Aorta (tissue), 5 donors: ENCODE data around the gene HK1. TPM values are rescaled to one million over a fixed set of nuclear protein-coding genes. Genes with fewer than 3 reads are reported as not detected.

Experiments
- ATAC-seq: fragments of 200-7000 bp; cut with Tn5 transposase; one replicate; pipeline ENCODE4 v1.9.1; 2022; ENCODE audit warnings: moderate library complexity; ENCODE audit not compliant: low FRiP score
- DNase-seq, 2 donors: peaks; one replicate each; pipeline ENCODE4 v3.0.0-alpha.2; 2020
- H3K27ac ChIP-seq, 2 donors: one replicate each; pipeline ENCODE4 v1.5.1; 2013; ENCODE audit warnings: low read length in 2 of 2, mild to moderate bottlenecking in 2 of 2, moderate library complexity in 2 of 2, control low read depth in 1 of 2, inconsistent platforms in 1 of 2, low read depth in 1 of 2
- H3K27me3 ChIP-seq, 2 donors: one replicate each; pipeline ENCODE4 v1.6.1; 2013; ENCODE audit warnings: control low read depth in 1 of 2, low read length in 1 of 2, mild to moderate bottlenecking in 1 of 2, moderate library complexity in 1 of 2; ENCODE audit not compliant: insufficient read depth in 2 of 2, control insufficient read depth in 1 of 2
- H3K36me3 ChIP-seq, 2 donors: one replicate each; pipeline ENCODE4 v1.6.1; 2013; ENCODE audit warnings: control low read depth in 1 of 2, low read length in 1 of 2, mild to moderate bottlenecking in 1 of 2; ENCODE audit not compliant: insufficient read depth in 2 of 2, control insufficient read depth in 1 of 2
- H3K4me1 ChIP-seq, 2 donors: one replicate each; pipeline ENCODE4 v1.6.1; 2013; ENCODE audit warnings: low read length in 2 of 2, control low read depth in 1 of 2, mild to moderate bottlenecking in 1 of 2, moderate library complexity in 1 of 2; ENCODE audit not compliant: insufficient read depth in 2 of 2, control insufficient read depth in 1 of 2
- H3K4me3 ChIP-seq, 2 donors: one replicate each; pipeline ENCODE4 v1.5.1; 2013; ENCODE audit warnings: low read length in 2 of 2, control low read depth in 1 of 2, mild to moderate bottlenecking in 1 of 2
- H3K9me3 ChIP-seq: one replicate; pipeline ENCODE4 v1.6.1; 2013; ENCODE audit warnings: mild to moderate bottlenecking, low read length; ENCODE audit not compliant: control insufficient read depth
- WGBS, 2 donors: extraction: QIAGEN DNeasy Blood & Tissue Kit; methylation state at CpG; one replicate each; pipeline ENCODE4 v1.1.7; 2013; 5-methylcytosine and 5-hydroxymethylcytosine counted together
- intact Hi-C, 2 donors: fragments of 100-400 bp; cut with DNase I; formaldehyde crosslinking; loops; one replicate each; pipeline versions ENCODE4 v1.14.2 to v1.15.0; 2022
- polyA plus RNA-seq, 2 donors: library from polyadenylated mRNA; stranded (reverse); fragments of 200-250 nt; gene quantifications; one replicate each; pipeline ENCODE4 v1.2.3, GENCODE V29; 2013
- total RNA-seq, 2 donors: library from RNA; stranded (reverse); fragmentation: NEBNext Ultra II Directional; extraction: Animal tissue kit (Norgen Biotek cat#: 25700); gene quantifications; one replicate each; pipeline ENCODE4 v1.2.1, GENCODE V29; 2021
- donor health status: healthy with polysubstance abuse.
- donor health status: Bipolar disorder and iron deficiency.
- donor health status: DM: no; HTN: no; CAD: no.
- donor health status: DM: no; HTN: no; CAD: no.
- donor health status: DM: yes; HTN: yes; CAD: no.

HK1 gene
- total and polyA plus RNA-seq, 4 donors, result 41.7 to 133 (median 92.2) TPM

- DNase-seq (peak in 1 of 2 donors; percentile 72), ATAC-seq (peak; percentile 45)
- Histone ChIP-seq H3K27ac (no peak overlapping the region), H3K4me3 (no peak overlapping the region), H3K4me1 (no peaks in the 10 kb centered on the region), H3K9me3 (no peaks in the 10 kb centered on the region), H3K27me3 (no peaks in the 10 kb centered on the region), H3K36me3 (no peaks in the 10 kb centered on the region)
- 47% methylated on average over 6 of the region's 6 CpGs for WGBS, 2 donors
- intact Hi-C loops, result loop anchor here (2.0 to 5.0 kb wide), 5 partner anchors 77 to 267 kb away; no protein-coding TSS in a partner anchor
Observed at GRCh38 chr10:69239816-69240434, 38.4 kb upstream of the HK1 start.

DNA sequence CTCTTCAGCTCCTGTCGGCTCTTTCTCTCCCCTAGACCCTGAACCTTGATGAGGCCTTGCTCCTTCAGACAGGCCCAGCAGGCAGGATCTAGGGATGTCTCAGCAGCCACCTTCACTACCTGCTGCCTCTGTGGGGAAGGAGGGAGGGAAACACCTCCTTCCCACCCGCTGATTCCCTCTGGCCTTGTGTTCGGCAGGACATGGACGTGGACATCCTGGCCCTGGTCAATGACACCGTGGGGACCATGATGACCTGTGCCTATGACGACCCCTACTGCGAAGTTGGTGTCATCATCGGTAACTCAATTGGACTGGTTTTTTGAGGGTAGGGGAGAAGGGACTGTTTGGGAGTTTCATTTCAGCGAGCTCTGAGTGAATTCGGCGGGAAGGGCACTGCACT lies 37.8 kb upstream of the HK1 start:
- Histone ChIP-seq H3K4me1 (no peaks in the 10 kb centered on the region), H3K27me3 (no peaks in the 10 kb centered on the region), H3K36me3 (no peaks in the 10 kb centered on the region), H3K9me3 (no peaks in the 10 kb centered on the region), H3K4me3 (no peak overlapping the region), H3K27ac (no peak overlapping the region)
- intact Hi-C loops, result loop anchor here in 1 of 2 donors (5.0 kb wide), 1 partner anchor 77 kb away; no protein-coding TSS in a partner anchor
- WGBS, 2 donors, result 96 to 97% methylated on average over 11 of the region's 11 CpGs
- no peak for DNase-seq
- ATAC-seq, result no peak

DNA sequence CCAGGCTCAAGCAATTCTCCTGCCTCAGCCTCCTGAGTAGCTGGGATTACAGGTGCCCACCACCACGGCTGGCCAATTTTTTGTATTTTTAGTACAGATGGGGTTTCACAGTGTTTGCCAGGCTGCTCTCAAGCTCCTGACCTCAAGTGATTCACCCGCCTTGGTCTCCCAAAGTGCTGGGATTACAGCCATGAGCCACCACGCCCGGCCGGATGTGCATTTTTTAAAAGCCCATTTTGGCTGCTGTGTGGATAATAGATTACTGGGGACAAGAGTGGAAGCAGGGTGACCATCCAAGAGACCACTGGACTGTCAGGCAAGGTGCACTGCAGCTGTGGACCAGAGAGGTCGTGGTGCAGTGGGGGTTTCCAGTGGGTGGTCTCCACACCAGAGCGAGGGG lies 36.7 kb upstream of the HK1 start:
- no peaks in the 10 kb centered on the region for H3K4me1 ChIP-seq
- DNase-seq (peak in 1 of 2 donors; percentile 63), ATAC-seq (no peak)
- H3K4me3 ChIP-seq, result no peak overlapping the region
- no peaks in the 10 kb centered on the region for H3K36me3 ChIP-seq
- WGBS, 2 donors, result 80 to 83% methylated on average over 7 of the region's 7 CpGs
- no peaks in the 10 kb centered on the region for H3K9me3 ChIP-seq
- intact Hi-C loops, result loop anchor here in 1 of 2 donors (5.0 kb wide), 1 partner anchor 76 kb away; no protein-coding TSS in a partner anchor
- no peaks in the 10 kb centered on the region for H3K27me3 ChIP-seq
- peak overlapping the region in 1 of 2 donors; percentile 12 for H3K27ac ChIP-seq

DNA sequence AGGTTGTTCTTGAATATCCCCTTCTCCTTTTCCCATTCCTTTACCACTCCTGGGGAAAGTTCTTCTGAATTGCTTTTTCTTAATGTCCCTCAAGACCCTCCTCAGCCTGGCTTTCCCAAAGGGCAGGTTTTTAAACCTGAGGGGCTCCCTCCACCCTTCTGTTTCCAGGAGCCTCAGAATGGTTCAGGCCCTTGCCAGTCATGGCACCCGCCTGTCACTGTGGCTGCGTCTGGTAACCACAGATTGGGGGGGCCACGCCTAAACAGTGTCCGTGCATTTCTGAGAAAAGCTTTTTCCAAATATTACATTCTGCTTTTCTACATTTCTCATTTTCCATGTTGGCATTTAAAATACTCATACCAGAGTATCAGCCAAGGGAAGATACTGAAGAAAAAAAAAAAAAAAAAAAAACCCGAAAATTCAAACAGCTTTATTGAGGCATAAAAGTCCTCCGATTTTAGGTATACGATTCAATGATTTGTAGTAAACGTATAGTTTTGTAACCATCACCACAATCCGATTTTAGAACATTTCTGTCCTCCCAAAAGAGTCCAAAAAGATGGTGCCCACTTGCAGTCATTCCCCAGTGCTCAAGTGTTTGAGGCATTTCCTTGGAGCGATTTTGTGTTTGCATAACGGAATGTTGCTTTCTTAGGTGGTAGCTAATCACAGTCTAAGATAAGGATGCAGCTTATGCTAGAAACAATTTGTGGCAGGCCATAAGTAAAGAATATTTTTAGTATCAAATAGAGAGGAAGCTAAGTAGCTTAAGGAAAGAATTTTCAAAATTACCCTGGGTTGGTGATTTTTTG lies 36.0 kb upstream of the HK1 start:
- intact Hi-C loops, result loop anchor here in 1 of 2 donors (5.0 kb wide), 1 partner anchor 75 kb away; no protein-coding TSS in a partner anchor
- no peaks in the 10 kb centered on the region for H3K9me3 ChIP-seq
- H3K27ac ChIP-seq, result no peak overlapping the region
- DNase-seq (no peak), ATAC-seq (no peak)
- H3K4me3 ChIP-seq, result no peak overlapping the region
- WGBS, 2 donors, result 64 to 68% methylated on average over 11 of the region's 11 CpGs
- H3K36me3 ChIP-seq, result no peaks in the 10 kb centered on the region
- no peaks in the 10 kb centered on the region for H3K27me3 ChIP-seq
- H3K4me1 ChIP-seq, result no peaks in the 10 kb centered on the region

- Histone ChIP-seq H3K27ac (no peak overlapping the region), H3K36me3 (no peaks in the 10 kb centered on the region), H3K27me3 (no peaks in the 10 kb centered on the region), H3K4me1 (no peaks in the 10 kb centered on the region), H3K4me3 (no peak overlapping the region), H3K9me3 (no peaks in the 10 kb centered on the region)
- WGBS, 2 donors, result 66 to 73% methylated on average over 5 of the region's 5 CpGs
- ATAC-seq, result no peak
- no peak for DNase-seq
- intact Hi-C loops, result loop anchor here in 1 of 2 donors (5.0 kb wide), 1 partner anchor 74 kb away; no protein-coding TSS in a partner anchor
Observed at GRCh38 chr10:69242852-69243212, 35.5 kb upstream of the HK1 start.

GRCh38 chr10:69243817-69244216 lies 34.5 kb upstream of the HK1 start:
- intact Hi-C loops, result loop anchor here in 1 of 2 donors (5.0 kb wide), 1 partner anchor 73 kb away; no protein-coding TSS in a partner anchor
- Histone ChIP-seq H3K36me3 (no peaks in the 10 kb centered on the region), H3K27ac (no peak overlapping the region), H3K9me3 (no peaks in the 10 kb centered on the region), H3K27me3 (no peaks in the 10 kb centered on the region), H3K4me1 (no peaks in the 10 kb centered on the region), H3K4me3 (no peak overlapping the region)
- ATAC-seq (no peak), DNase-seq (no peak)
- 95 to 96% methylated on average over 10 of the region's 10 CpGs for WGBS, 2 donors

DNA sequence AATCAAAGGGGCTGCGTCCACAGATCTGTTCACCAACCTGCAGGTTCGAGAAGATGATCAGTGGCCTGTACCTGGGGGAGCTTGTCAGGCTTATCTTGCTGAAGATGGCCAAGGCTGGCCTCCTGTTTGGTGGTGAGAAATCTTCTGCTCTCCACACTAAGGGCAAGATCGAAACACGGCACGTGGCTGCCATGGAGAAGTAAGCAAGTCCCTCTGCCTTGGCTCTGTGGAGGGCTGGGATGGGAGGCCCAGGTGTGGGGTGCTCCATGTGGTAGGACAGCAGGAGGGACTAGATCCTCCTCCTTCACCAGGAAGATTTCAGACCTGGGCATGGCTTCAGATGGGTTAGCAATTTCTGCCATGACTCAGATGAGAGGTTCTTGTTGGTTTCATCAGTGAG lies 32.3 kb upstream of the HK1 start:
- Histone ChIP-seq H3K4me3 (no peak overlapping the region), H3K36me3 (no peaks in the 10 kb centered on the region), H3K27ac (no peak overlapping the region), H3K4me1 (no peaks in the 10 kb centered on the region), H3K9me3 (no peaks in the 10 kb centered on the region), H3K27me3 (no peaks in the 10 kb centered on the region)
- WGBS, 2 donors, result 94 to 95% methylated on average over 5 of the region's 5 CpGs
- intact Hi-C loops, result no loop called here
- ATAC-seq (no peak), DNase-seq (no peak)

DNA sequence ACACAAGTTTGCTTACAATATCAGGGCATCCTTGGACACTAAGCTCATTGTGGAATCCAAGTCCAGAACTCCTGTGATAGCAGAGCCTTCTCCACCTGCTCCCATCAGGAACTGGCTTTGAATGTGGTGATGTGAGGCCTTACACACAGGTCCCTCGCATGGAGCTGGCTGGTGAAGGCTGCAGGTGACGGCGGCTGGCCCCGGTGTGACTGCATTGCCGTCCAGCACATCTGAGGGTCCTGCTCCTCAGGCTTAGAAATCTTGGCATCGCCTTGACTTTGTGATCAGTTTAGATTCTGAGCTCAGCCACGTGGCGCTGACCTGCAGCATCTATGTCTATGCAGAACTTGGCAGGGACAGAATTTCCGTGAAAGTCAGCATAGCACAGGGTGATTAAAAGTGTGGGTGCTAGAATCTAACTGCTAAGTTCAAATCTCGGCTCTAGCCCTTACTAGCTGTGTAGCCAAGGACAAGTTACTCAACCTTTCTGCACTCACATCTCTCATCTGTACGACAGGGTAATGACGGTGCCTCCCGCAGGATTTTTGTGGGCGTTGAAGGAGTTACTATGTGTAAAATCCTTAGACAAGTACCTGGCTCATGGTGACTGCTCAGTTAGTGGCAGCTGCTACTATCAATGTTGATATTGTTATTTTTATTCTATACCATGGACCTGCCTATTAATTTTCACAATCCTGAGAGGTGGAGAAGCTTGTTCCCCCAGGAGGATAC lies 31.5 kb upstream of the HK1 start:
- DNase-seq, result no peak
- intact Hi-C loops, result no loop called here
- no peak overlapping the region for H3K4me3 ChIP-seq

More for the DNA sequence above, 31.5 kb upstream of the HK1 start:
- H3K4me1 ChIP-seq, result no peaks in the 10 kb centered on the region
- no peaks in the 10 kb centered on the region for H3K36me3 ChIP-seq
- no peak overlapping the region for H3K27ac ChIP-seq
- no peak for ATAC-seq
- H3K9me3 ChIP-seq, result no peaks in the 10 kb centered on the region
- H3K27me3 ChIP-seq, result no peaks in the 10 kb centered on the region
- WGBS, 2 donors, result 84% methylated on average over 14 of the region's 14 CpGs
